ENCODE data around the gene SLC4A1.

The SLC4A1 gene

DNA sequence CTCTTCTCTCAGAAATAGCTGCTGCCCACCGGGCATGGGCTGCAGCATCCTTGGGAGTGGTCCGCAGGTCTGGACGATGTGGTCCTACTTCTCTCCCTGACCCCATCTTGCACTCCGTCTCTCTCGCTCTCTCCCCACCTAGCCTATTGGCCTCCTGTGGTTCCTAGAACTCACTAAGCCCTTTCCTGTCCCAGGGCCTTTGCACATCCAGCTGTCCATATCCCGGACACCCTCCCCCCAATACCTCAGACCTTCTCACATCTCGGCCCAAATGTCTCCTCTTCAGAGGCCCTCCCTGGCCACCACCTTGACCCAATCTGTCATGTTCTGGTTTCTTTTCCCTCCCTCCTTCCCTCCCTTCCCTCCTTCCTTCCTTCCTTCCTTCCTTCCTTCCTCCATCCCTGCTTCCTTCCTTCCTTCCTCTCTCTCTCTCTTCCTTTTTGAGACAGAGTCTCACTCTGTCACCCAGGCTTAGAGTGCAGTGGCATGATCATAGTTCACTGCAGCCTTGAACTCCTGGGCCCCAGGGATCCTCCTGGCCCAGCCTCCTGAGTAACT lies 4.5 kb downstream of the SLC4A1 start:
- Histone ChIP-seq H3K36me3 (replicated peaks; ENCODE audit: insufficient read depth, low read length) (no peaks in the 10 kb centered on the region), H3K27me3 (replicated peaks; ENCODE audit: insufficient read depth, low read length) (no peaks in the 10 kb centered on the region), H3K79me2 (ENCODE audit: low read length) (no peaks in the 10 kb centered on the region), H3F3A (ENCODE audit: insufficient read depth, low read length) (no peaks in the 10 kb centered on the region), H4K20me1 (ENCODE audit: insufficient read depth, low read length) (no peaks in the 10 kb centered on the region), H3K4me1 (ENCODE audit: low read length) (no peaks in the 10 kb centered on the region), H3K9ac (ENCODE audit: low read length) (no peak overlapping the region), H3K4me3 (ENCODE audit: low read length) (no peak overlapping the region), H2AFZ (ENCODE audit: low read length) (no peak overlapping the region), H3K9me2 (replicated peaks; ENCODE audit: insufficient read depth, low read length) (no peaks in the 10 kb centered on the region), H3K4me2 (ENCODE audit: low read depth, low read length) (no peak overlapping the region), H3K27ac (ENCODE audit: low read length) (no peak overlapping the region), H3K9me3 (replicated peaks; ENCODE audit: insufficient read depth, low read length) (no peaks in the 10 kb centered on the region)
- TF ChIP-seq EZH2 (optimal IDR thresholded peaks at IDR 0.05; ENCODE audit: low read depth, low read length) (no peak), EZH2phosphoT487 (IDR thresholded peaks at IDR 0.05; ENCODE audit: low read length) (no peak), CTCF (IDR thresholded peaks at IDR 0.05; ENCODE audit: low read length) (no peak)
- no peak for DNase-seq

GRCh38 chr17:44262654-44263225 lies 5.2 kb downstream of the SLC4A1 start:
- Histone ChIP-seq H3K4me1 (ENCODE audit: low read length) (no peaks in the 10 kb centered on the region), H3K9ac (ENCODE audit: low read length) (no peak overlapping the region), H3K9me2 (replicated peaks; ENCODE audit: insufficient read depth, low read length) (no peaks in the 10 kb centered on the region), H3K9me3 (replicated peaks; ENCODE audit: insufficient read depth, low read length) (no peaks in the 10 kb centered on the region), H3K27ac (ENCODE audit: low read length) (no peak overlapping the region), H3F3A (ENCODE audit: insufficient read depth, low read length) (no peaks in the 10 kb centered on the region), H3K4me2 (ENCODE audit: low read depth, low read length) (no peak overlapping the region), H3K4me3 (ENCODE audit: low read length) (no peak overlapping the region), H4K20me1 (ENCODE audit: insufficient read depth, low read length) (no peaks in the 10 kb centered on the region), H3K36me3 (replicated peaks; ENCODE audit: insufficient read depth, low read length) (no peaks in the 10 kb centered on the region), H2AFZ (ENCODE audit: low read length) (no peak overlapping the region), H3K79me2 (ENCODE audit: low read length) (no peaks in the 10 kb centered on the region), H3K27me3 (replicated peaks; ENCODE audit: insufficient read depth, low read length) (no peaks in the 10 kb centered on the region)
- TF ChIP-seq EZH2phosphoT487 (IDR thresholded peaks at IDR 0.05; ENCODE audit: low read length), result no peak
- no peak for TF ChIP-seq CTCF (IDR thresholded peaks at IDR 0.05; ENCODE audit: low read length)
- no peak for TF ChIP-seq EZH2 (optimal IDR thresholded peaks at IDR 0.05; ENCODE audit: low read depth, low read length)
- DNase-seq, result no peak

- H2AFZ ChIP-seq (ENCODE audit: low read length), result no peak overlapping the region
- no peaks in the 10 kb centered on the region for H3K36me3 ChIP-seq (replicated peaks; ENCODE audit: insufficient read depth, low read length)
- H3K9me3 ChIP-seq (replicated peaks; ENCODE audit: insufficient read depth, low read length), result no peaks in the 10 kb centered on the region
- DNase-seq, result no peak
- no peaks in the 10 kb centered on the region for H3F3A ChIP-seq (ENCODE audit: insufficient read depth, low read length)
- H3K4me2 ChIP-seq (ENCODE audit: low read depth, low read length), result no peak overlapping the region
- H3K27me3 ChIP-seq (replicated peaks; ENCODE audit: insufficient read depth, low read length), result peaks cover 8% of the 10 kb centered on the region
- H3K9me2 ChIP-seq (replicated peaks; ENCODE audit: insufficient read depth, low read length), result no peaks in the 10 kb centered on the region
- H3K79me2 ChIP-seq (ENCODE audit: low read length), result no peaks in the 10 kb centered on the region
- no peak overlapping the region for H3K27ac ChIP-seq (ENCODE audit: low read length)
- H3K4me3 ChIP-seq (ENCODE audit: low read length), result no peak overlapping the region
- TF ChIP-seq EZH2 (optimal IDR thresholded peaks at IDR 0.05; ENCODE audit: low read depth, low read length) (no peak), CTCF (IDR thresholded peaks at IDR 0.05; ENCODE audit: low read length) (no peak), EZH2phosphoT487 (IDR thresholded peaks at IDR 0.05; ENCODE audit: low read length) (no peak)
- no peak overlapping the region for H3K9ac ChIP-seq (ENCODE audit: low read length)
- H3K4me1 ChIP-seq (ENCODE audit: low read length), result no peaks in the 10 kb centered on the region
- H4K20me1 ChIP-seq (ENCODE audit: insufficient read depth, low read length), result no peaks in the 10 kb centered on the region
These were observed 7.6 kb downstream of the SLC4A1 start for GRCh38 chr17:44260296-44260695.

All from MM.1S (cell line).